Measurements from ENCODE around the gene SLC1A4. TPM values are rescaled to one million over a fixed set of nuclear protein-coding genes. Genes with fewer than 3 reads are reported as not detected.

SLC1A4 gene
- total and polyA plus RNA-seq, 10 of the 15 experiments (the other 5 are each of a cell fraction or from before 2014, with no cell fraction given) = 10.8 to 43.2 (median 27.7) TPM

DNA sequence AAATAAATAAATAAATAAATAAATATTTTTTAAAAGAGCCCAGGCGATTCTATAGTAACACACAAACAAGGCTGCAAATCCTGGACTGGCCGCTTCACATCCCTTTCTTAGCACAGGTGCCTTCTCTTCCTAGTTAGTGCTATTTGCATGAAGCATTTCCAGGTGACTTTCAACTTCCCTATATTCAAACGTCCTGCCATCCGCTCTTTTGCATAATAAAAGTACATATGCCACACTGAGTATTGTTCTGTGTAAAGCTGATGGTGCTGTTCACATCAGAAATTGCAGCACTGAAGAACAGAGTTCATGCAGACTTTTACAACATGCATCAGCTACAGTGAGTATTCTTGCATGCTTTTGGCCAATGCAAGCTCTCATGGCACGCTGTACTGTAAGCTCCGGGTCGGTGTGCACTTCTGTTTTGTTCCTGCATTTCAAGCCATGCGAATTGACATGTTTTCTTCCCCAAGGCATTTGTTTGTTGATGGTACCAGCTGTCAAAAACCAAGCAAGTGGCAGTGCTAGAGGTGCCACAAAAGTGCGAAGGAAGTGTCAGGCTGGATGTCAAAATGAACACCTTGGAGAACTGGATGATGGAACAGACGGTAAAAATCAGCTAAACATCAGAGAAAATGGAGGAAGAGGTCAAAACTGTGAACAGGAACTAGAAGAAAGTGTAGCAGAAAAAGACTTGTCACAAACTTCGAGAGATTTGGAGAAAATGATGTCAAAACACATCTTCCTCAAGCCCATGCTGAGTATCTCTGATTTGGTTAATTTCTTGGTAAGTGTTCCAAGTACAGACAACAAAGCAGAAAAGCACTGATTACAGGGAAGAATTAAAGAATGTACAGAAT is 41.5 kb downstream of the SLC1A4 start:
- 8% methylated on average over 11 of the region's 11 CpGs for WGBS (ENCODE audit: insufficient coverage, insufficient replicate concordance, low lambda C conversion rate, missing lambda C conversion rate)
- Histone ChIP-seq H3K4me3 (peak overlapping the region; percentile 46; the same call in 1 of the 2 replicates), H3K9ac (ENCODE audit: control insufficient read depth, insufficient read depth, low read length) (0 out of 2 replicates have a peak overlapping the region, but pooled peaks have one; percentile 17), H3K4me1 (ENCODE audit: control insufficient read depth, insufficient read depth, low read length) (peaks cover 58% of the 10 kb centered on the region), H3K36me3 (ENCODE audit: control insufficient read depth in 2 of 2, insufficient read depth in 2 of 2, low read length in 1 of 2) (no peaks in the 10 kb centered on the region; a peak in 1 of 4 replicates), H3K79me2 (ENCODE audit: control insufficient read depth, insufficient read depth, low read length) (peaks cover 5% of the 10 kb centered on the region; the same call in 1 of the 2 replicates), H3K27ac (ENCODE audit: control insufficient read depth, insufficient read depth) (peak overlapping the region; percentile 73; the same call in 1 of the 2 replicates), H3K27me3 (replicated peaks in 1 of 2; ENCODE audit: control insufficient read depth in 2 of 2, insufficient read depth in 2 of 2, low read length in 1 of 2) (no peaks in the 10 kb centered on the region), H2AFZ (ENCODE audit: control insufficient read depth, low read depth, low read length) (peak overlapping the region; percentile 44; the same call in 1 of the 2 replicates), H3K4me2 (ENCODE audit: control insufficient read depth, insufficient read depth) (peak overlapping the region; percentile 71), H3K9me3 (replicated peaks; ENCODE audit: control insufficient read depth, insufficient read depth, low read length) (no peaks in the 10 kb centered on the region), H4K20me1 (ENCODE audit: control insufficient read depth, insufficient read depth) (no peaks in the 10 kb centered on the region)
- ChIA-PET CTCF (interaction anchor here (0.8 to 9.9 kb wide), 25 partner anchors 10 to 700 kb away, joined by 3 to 119 read pairs (median 4); partner anchors contain the start of gene CEP68), POLR2A (interaction anchor here (0.5 to 6.7 kb wide), 9 partner anchors 25 to 169 kb away, joined by 3 to 45 read pairs (median 3); partner anchors contain the start of gene CEP68), RAD21 (ENCODE audit: unreplicated experiment) (interaction anchor here (0.8 to 6.2 kb wide), 21 partner anchors 11 to 702 kb away, joined by 3 to 95 read pairs (median 4); no protein-coding TSS in a partner anchor), SMC1A (ENCODE audit: uncharacterized antibody, unreplicated experiment) (interaction anchor here (0.8 to 11.8 kb wide), 23 partner anchors 8 to 444 kb away, joined by 3 to 178 read pairs (median 6); partner anchors contain the start of gene CEP68)
- peak; percentile 52 for FAIRE-seq
- intact Hi-C loops (cut with micrococcal nuclease; ENCODE audit: unreplicated experiment) = loop anchor here (5.0 kb wide), 3 partner anchors 43 to 508 kb away; partner anchors contain the start of genes AFTPH and SLC1A4
- TF ChIP-seq, protein P1, sequence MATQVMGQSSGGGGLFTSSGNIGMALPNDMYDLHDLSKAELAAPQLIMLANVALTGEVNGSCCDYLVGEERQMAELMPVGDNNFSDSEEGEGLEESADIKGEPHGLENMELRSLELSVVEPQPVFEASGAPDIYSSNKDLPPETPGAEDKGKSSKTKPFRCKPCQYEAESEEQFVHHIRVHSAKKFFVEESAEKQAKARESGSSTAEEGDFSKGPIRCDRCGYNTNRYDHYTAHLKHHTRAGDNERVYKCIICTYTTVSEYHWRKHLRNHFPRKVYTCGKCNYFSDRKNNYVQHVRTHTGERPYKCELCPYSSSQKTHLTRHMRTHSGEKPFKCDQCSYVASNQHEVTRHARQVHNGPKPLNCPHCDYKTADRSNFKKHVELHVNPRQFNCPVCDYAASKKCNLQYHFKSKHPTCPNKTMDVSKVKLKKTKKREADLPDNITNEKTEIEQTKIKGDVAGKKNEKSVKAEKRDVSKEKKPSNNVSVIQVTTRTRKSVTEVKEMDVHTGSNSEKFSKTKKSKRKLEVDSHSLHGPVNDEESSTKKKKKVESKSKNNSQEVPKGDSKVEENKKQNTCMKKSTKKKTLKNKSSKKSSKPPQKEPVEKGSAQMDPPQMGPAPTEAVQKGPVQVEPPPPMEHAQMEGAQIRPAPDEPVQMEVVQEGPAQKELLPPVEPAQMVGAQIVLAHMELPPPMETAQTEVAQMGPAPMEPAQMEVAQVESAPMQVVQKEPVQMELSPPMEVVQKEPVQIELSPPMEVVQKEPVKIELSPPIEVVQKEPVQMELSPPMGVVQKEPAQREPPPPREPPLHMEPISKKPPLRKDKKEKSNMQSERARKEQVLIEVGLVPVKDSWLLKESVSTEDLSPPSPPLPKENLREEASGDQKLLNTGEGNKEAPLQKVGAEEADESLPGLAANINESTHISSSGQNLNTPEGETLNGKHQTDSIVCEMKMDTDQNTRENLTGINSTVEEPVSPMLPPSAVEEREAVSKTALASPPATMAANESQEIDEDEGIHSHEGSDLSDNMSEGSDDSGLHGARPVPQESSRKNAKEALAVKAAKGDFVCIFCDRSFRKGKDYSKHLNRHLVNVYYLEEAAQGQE (IDR thresholded peaks at IDR 0.05; ENCODE audit: low read depth, low read length) = no peak
- TF ChIP-seq MTA3 (IDR thresholded peaks at IDR 0.05; ENCODE audit: borderline replicate concordance, low read length) = 0 out of 2 replicates have a peak, but pooled peaks have one; percentile 15
- TF ChIP-seq, protein P2, sequence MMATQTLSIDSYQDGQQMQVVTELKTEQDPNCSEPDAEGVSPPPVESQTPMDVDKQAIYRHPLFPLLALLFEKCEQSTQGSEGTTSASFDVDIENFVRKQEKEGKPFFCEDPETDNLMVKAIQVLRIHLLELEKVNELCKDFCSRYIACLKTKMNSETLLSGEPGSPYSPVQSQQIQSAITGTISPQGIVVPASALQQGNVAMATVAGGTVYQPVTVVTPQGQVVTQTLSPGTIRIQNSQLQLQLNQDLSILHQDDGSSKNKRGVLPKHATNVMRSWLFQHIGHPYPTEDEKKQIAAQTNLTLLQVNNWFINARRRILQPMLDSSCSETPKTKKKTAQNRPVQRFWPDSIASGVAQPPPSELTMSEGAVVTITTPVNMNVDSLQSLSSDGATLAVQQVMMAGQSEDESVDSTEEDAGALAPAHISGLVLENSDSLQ (IDR thresholded peaks at IDR 0.05) = no peak
- TF ChIP-seq KLF5 (IDR thresholded peaks at IDR 0.05; ENCODE audit: partially characterized antibody) = no peak
- 0 out of 2 replicates have a peak, but pooled peaks have one; percentile 14 for TF ChIP-seq NFIC (IDR thresholded peaks at IDR 0.05; ENCODE audit: low read depth, low read length)
- TF ChIP-seq SPI1 (IDR thresholded peaks at IDR 0.05; ENCODE audit: borderline replicate concordance, insufficient read depth, low read depth, low read length) = 0 out of 2 replicates have a peak, but pooled peaks have one; percentile 1
- TF ChIP-seq NR2C1 (IDR thresholded peaks at IDR 0.05) = no peak
- in situ Hi-C loops (cut with MboI) = loop anchor here (10.0 kb wide), 1 partner anchor 436 kb away; no protein-coding TSS in a partner anchor
- BruUV-seq (replicated peaks) = no TSS peak
- DNase-seq (ENCODE audit: low read depth, low spot score) = no peak
- ATAC-seq = peak; percentile 10; the same call in 2 of the 3 replicates

Measured in GM12878 (cell line).